ENCODE measurements around the gene PDE6D.

Gene PDE6D

GRCh38 chr2:231706731-231707624, 74.1 kb downstream of the PDE6D start:
- peak; percentile 92 for DNase-seq

GRCh38 chr2:231704017-231704416, 77.1 kb downstream of the PDE6D start:
- no peak for DNase-seq

- DNase-seq = peak; percentile 87
These were observed 79.4 kb downstream of the PDE6D start for GRCh38 chr2:231701456-231702373.

- no peak for DNase-seq
These were observed 82.1 kb downstream of the PDE6D start for GRCh38 chr2:231699006-231699405.

- DNase-seq = no peak
These were observed 85.1 kb downstream of the PDE6D start for GRCh38 chr2:231696004-231696367.

GRCh38 chr2:231693956-231694355, 87.1 kb downstream of the PDE6D start:
- no peak for DNase-seq

GRCh38 chr2:231692847-231693246, 88.2 kb downstream of the PDE6D start:
- DNase-seq = no peak

- DNase-seq = no peak
These were observed 89.8 kb downstream of the PDE6D start for GRCh38 chr2:231691251-231691772.

- DNase-seq = no peak
These were observed 91.8 kb downstream of the PDE6D start for GRCh38 chr2:231689124-231689893.

- no peak for DNase-seq
These were observed 92.4 kb downstream of the PDE6D start for GRCh38 chr2:231688719-231689118.

- DNase-seq = no peak
These were observed 93.1 kb downstream of the PDE6D start for GRCh38 chr2:231687961-231688360.

- DNase-seq = no peak
These were observed 93.8 kb downstream of the PDE6D start for GRCh38 chr2:231687133-231687852.

- no peak for DNase-seq
These were observed 94.6 kb downstream of the PDE6D start for GRCh38 chr2:231686192-231687100.

- DNase-seq = no peak
These were observed 95.5 kb downstream of the PDE6D start for GRCh38 chr2:231685349-231686191.

- DNase-seq = peak; percentile 34
These were observed 96.5 kb downstream of the PDE6D start for GRCh38 chr2:231684314-231685223.

GRCh38 chr2:231683292-231684235, 97.5 kb downstream of the PDE6D start:
- DNase-seq = no peak

GRCh38 chr2:231682603-231683291, 98.3 kb downstream of the PDE6D start:
- DNase-seq = no peak
